HepG2 (cell line): ENCODE measurements around the gene C11orf65. TPM values are rescaled to one million over a fixed set of nuclear protein-coding genes. Genes with fewer than 3 reads are reported as not detected.
A peak's percentile ranks its signal among the peaks of the same experiment; 100 is the strongest.

Source experiments
- AFF4 ChIP-seq: sonication (generic); formaldehyde crosslinking; IDR thresholded peaks from 2 replicates; pipeline ENCODE4 v1.4.0; 2020; ENCODE audit warnings: missing genetic modification reagents
- CREBL2 ChIP-seq: sonication (generic); formaldehyde crosslinking; IDR thresholded peaks from 2 replicates; pipeline ENCODE4 v1.8.1; 2023; ENCODE audit warnings: missing genetic modification reagents, mild to moderate bottlenecking, borderline replicate concordance
- EEA1 ChIP-seq: sonication (generic); formaldehyde crosslinking; IDR thresholded peaks from 2 replicates; pipeline ENCODE4 v1.5.1; 2020; ENCODE audit warnings: mild to moderate bottlenecking, missing genetic modification reagents, borderline replicate concordance
- HIVEP1 ChIP-seq: sonication (generic); formaldehyde crosslinking; IDR thresholded peaks from 2 replicates; pipeline ENCODE4 v1.4.0; 2020; ENCODE audit warnings: mild to moderate bottlenecking, missing genetic modification reagents
- HNRNPLL ChIP-seq: fragments of 200-400 bp; formaldehyde crosslinking; IDR thresholded peaks from 2 replicates; pipeline ENCODE4 v1.6.1; 2017; ENCODE audit warnings: mild to moderate bottlenecking, low read depth, low read length; ENCODE audit not compliant: poor library complexity, severe bottlenecking
- KDM4B ChIP-seq: sonication (generic); formaldehyde crosslinking; IDR thresholded peaks from 2 replicates; pipeline ENCODE4 v1.4.0; 2020; ENCODE audit warnings: missing genetic modification reagents
- MIER2 ChIP-seq: IDR thresholded peaks from 2 replicates; pipeline ENCODE4 v1.6.1; 2016; ENCODE audit warnings: missing biosample characterization, missing genetic modification reagents
- MXD4 ChIP-seq: IDR thresholded peaks from 2 replicates; pipeline ENCODE4 v1.6.1; 2016; ENCODE audit warnings: mild to moderate bottlenecking, missing biosample characterization, missing genetic modification reagents
- MZF1 ChIP-seq: sonication (generic); formaldehyde crosslinking; IDR thresholded peaks from 2 replicates; pipeline ENCODE4 v1.8.1; 2023; ENCODE audit warnings: mild to moderate bottlenecking, missing genetic modification reagents, borderline replicate concordance
- SATB2 ChIP-seq: sonication (generic); formaldehyde crosslinking; IDR thresholded peaks from 2 replicates; pipeline ENCODE4 v1.5.0; 2020; ENCODE audit warnings: missing genetic modification reagents
- ZKSCAN5 ChIP-seq: sonication (generic); formaldehyde crosslinking; IDR thresholded peaks from 2 replicates; pipeline ENCODE4 v1.5.1; 2020; ENCODE audit warnings: mild to moderate bottlenecking, missing genetic modification reagents
- ZNF10 ChIP-seq: sonication (generic); formaldehyde crosslinking; IDR thresholded peaks from 2 replicates; pipeline ENCODE4 v1.4.0; 2020; ENCODE audit warnings: mild to moderate bottlenecking, low read depth, missing genetic modification reagents, borderline replicate concordance
- ZNF326 ChIP-seq: sonication (generic); formaldehyde crosslinking; IDR thresholded peaks from 2 replicates; pipeline ENCODE4 v1.4.0; 2020; ENCODE audit warnings: missing genetic modification reagents, borderline replicate concordance
- ZNF441 ChIP-seq: sonication (generic); formaldehyde crosslinking; IDR thresholded peaks from 2 replicates; pipeline ENCODE4 v1.7.0; 2021; ENCODE audit warnings: missing genetic modification reagents, borderline replicate concordance
- ZNF652 ChIP-seq: IDR thresholded peaks from 2 replicates; pipeline ENCODE4 v1.6.1; 2016; ENCODE audit warnings: low read depth, borderline replicate concordance
- polyA plus RNA-seq, 8 experiments: library from polyadenylated mRNA; depleted of rRNA in 3 of 8; stranded (reverse) in 7 of 8; unstranded in 1 of 8; fragments of >200 nt; fragmentation: Illumina TruSeq in 4 of 8; extraction: Trizol in 4 of 8; gene quantifications; 2 replicates each; pipeline versions ENCODE4 v1.2.1 to v1.2.3, GENCODE V29; 2011 to 2016; ENCODE audit warnings: low read depth in 4 of 8, missing spikeins in 1 of 8, mixed read lengths in 1 of 8; ENCODE audit not compliant: insufficient read depth in 1 of 8
- total RNA-seq, 5 experiments: library from RNA; depleted of rRNA; stranded (reverse); fragments of >200 nt; fragmentation: Illumina TruSeq; extraction: Trizol; gene quantifications; 2 replicates each; pipeline ENCODE4 v1.2.3, GENCODE V29; 2016; ENCODE audit warnings: low read depth in 1 of 5
- TF ChIP-seq, protein P1 (sequence below): sonication (generic); formaldehyde crosslinking; IDR thresholded peaks from 2 replicates; pipeline ENCODE4 v1.4.0; 2020; ENCODE audit warnings: mild to moderate bottlenecking, missing genetic modification reagents
- TF ChIP-seq, protein P2 (sequence below): sonication (generic); formaldehyde crosslinking; IDR thresholded peaks from 2 replicates; pipeline ENCODE4 v1.4.0; 2020; ENCODE audit warnings: mild to moderate bottlenecking, missing genetic modification reagents
- TF ChIP-seq, protein P3 (sequence below): sonication (generic); formaldehyde crosslinking; IDR thresholded peaks from 2 replicates; pipeline ENCODE4; 2020; ENCODE audit warnings: missing genetic modification reagents, mild to moderate bottlenecking, borderline replicate concordance

Gene C11orf65
- total and polyA plus RNA-seq, 2 of the 13 experiments (the other 11 are each of a cell fraction or from before 2014, with no cell fraction given): 0.38 to 0.42 TPM

- no peak for TF ChIP-seq AFF4 (CRISPR knock-in tag)
- TF ChIP-seq MIER2: no peak
- TF ChIP-seq HNRNPLL: peak; percentile 60
- no peak for TF ChIP-seq ZKSCAN5 (CRISPR knock-in tag)
- TF ChIP-seq HIVEP1: no peak
- no peak for TF ChIP-seq MXD4 (CRISPR knock-in tag)
- no peak for TF ChIP-seq ZNF326 (CRISPR knock-in tag)
- TF ChIP-seq, protein P1, sequence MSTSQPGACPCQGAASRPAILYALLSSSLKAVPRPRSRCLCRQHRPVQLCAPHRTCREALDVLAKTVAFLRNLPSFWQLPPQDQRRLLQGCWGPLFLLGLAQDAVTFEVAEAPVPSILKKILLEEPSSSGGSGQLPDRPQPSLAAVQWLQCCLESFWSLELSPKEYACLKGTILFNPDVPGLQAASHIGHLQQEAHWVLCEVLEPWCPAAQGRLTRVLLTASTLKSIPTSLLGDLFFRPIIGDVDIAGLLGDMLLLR (CRISPR knock-in tag): no peak
- no peak for TF ChIP-seq ZNF10 (CRISPR knock-in tag)
- TF ChIP-seq ZNF652: no peak
- TF ChIP-seq ZNF441 (CRISPR knock-in tag): no peak
- no peak for TF ChIP-seq SATB2
- no peak for TF ChIP-seq CREBL2
- no peak for TF ChIP-seq EEA1 (CRISPR knock-in tag)
- TF ChIP-seq, protein P2, sequence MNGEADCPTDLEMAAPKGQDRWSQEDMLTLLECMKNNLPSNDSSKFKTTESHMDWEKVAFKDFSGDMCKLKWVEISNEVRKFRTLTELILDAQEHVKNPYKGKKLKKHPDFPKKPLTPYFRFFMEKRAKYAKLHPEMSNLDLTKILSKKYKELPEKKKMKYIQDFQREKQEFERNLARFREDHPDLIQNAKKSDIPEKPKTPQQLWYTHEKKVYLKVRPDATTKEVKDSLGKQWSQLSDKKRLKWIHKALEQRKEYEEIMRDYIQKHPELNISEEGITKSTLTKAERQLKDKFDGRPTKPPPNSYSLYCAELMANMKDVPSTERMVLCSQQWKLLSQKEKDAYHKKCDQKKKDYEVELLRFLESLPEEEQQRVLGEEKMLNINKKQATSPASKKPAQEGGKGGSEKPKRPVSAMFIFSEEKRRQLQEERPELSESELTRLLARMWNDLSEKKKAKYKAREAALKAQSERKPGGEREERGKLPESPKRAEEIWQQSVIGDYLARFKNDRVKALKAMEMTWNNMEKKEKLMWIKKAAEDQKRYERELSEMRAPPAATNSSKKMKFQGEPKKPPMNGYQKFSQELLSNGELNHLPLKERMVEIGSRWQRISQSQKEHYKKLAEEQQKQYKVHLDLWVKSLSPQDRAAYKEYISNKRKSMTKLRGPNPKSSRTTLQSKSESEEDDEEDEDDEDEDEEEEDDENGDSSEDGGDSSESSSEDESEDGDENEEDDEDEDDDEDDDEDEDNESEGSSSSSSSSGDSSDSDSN (CRISPR knock-in tag): peak; percentile 63
- no peak for TF ChIP-seq KDM4B (CRISPR knock-in tag)
- TF ChIP-seq, protein P3, sequence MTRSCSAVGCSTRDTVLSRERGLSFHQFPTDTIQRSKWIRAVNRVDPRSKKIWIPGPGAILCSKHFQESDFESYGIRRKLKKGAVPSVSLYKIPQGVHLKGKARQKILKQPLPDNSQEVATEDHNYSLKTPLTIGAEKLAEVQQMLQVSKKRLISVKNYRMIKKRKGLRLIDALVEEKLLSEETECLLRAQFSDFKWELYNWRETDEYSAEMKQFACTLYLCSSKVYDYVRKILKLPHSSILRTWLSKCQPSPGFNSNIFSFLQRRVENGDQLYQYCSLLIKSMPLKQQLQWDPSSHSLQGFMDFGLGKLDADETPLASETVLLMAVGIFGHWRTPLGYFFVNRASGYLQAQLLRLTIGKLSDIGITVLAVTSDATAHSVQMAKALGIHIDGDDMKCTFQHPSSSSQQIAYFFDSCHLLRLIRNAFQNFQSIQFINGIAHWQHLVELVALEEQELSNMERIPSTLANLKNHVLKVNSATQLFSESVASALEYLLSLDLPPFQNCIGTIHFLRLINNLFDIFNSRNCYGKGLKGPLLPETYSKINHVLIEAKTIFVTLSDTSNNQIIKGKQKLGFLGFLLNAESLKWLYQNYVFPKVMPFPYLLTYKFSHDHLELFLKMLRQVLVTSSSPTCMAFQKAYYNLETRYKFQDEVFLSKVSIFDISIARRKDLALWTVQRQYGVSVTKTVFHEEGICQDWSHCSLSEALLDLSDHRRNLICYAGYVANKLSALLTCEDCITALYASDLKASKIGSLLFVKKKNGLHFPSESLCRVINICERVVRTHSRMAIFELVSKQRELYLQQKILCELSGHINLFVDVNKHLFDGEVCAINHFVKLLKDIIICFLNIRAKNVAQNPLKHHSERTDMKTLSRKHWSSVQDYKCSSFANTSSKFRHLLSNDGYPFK (CRISPR knock-in tag): 0 out of 2 replicates have a peak, but pooled peaks have one; percentile 24
- no peak for TF ChIP-seq MZF1
Observed at GRCh38 chr11:108467091-108467823, at the start of gene C11orf65 (continued).
